ENCODE data around the gene SPPL2A.

GRCh38 chr15:50786871-50787270, 21.4 kb upstream of the SPPL2A start:
- TF ChIP-seq CREB5 (CRISPR knock-in tag; IDR thresholded peaks at IDR 0.05; ENCODE audit: low read depth), result no peak
- no peak for TF ChIP-seq ZC3H10 (CRISPR knock-in tag; IDR thresholded peaks at IDR 0.05)
- no peak for TF ChIP-seq BACH2 (CRISPR knock-in tag; IDR thresholded peaks at IDR 0.05; ENCODE audit: borderline replicate concordance)
- no peak for TF ChIP-seq ISL1 (CRISPR knock-in tag; IDR thresholded peaks at IDR 0.05)
- no peak for TF ChIP-seq TOX (CRISPR knock-in tag; IDR thresholded peaks at IDR 0.05; ENCODE audit: borderline replicate concordance)
- TF ChIP-seq TSHZ2 (CRISPR knock-in tag; IDR thresholded peaks at IDR 0.05), result no peak
- TF ChIP-seq GLIS3 (CRISPR knock-in tag; IDR thresholded peaks at IDR 0.05), result no peak
- TF ChIP-seq ZNF8 (CRISPR knock-in tag; IDR thresholded peaks at IDR 0.05), result no peak
- no peak for TF ChIP-seq TCF4 (CRISPR knock-in tag; IDR thresholded peaks at IDR 0.05; ENCODE audit: borderline replicate concordance)
- no peak for TF ChIP-seq PATZ1 (CRISPR knock-in tag; IDR thresholded peaks at IDR 0.05; ENCODE audit: borderline replicate concordance)
- TF ChIP-seq POU6F1 (CRISPR knock-in tag; IDR thresholded peaks at IDR 0.05; ENCODE audit: borderline replicate concordance, low read depth), result no peak
- TF ChIP-seq ARNTL (CRISPR knock-in tag; IDR thresholded peaks at IDR 0.05; ENCODE audit: borderline replicate concordance, low read depth), result no peak
- no peak for TF ChIP-seq OSR1 (CRISPR knock-in tag; IDR thresholded peaks at IDR 0.05)
- no peak for TF ChIP-seq PPARA (CRISPR knock-in tag; IDR thresholded peaks at IDR 0.05; ENCODE audit: borderline replicate concordance)

Measured in SK-N-SH treated with all-trans-retinoic acid at 6 μM for 48 hours (cell line).